ENCODE data around the gene MFAP4.

MFAP4 gene

DNA sequence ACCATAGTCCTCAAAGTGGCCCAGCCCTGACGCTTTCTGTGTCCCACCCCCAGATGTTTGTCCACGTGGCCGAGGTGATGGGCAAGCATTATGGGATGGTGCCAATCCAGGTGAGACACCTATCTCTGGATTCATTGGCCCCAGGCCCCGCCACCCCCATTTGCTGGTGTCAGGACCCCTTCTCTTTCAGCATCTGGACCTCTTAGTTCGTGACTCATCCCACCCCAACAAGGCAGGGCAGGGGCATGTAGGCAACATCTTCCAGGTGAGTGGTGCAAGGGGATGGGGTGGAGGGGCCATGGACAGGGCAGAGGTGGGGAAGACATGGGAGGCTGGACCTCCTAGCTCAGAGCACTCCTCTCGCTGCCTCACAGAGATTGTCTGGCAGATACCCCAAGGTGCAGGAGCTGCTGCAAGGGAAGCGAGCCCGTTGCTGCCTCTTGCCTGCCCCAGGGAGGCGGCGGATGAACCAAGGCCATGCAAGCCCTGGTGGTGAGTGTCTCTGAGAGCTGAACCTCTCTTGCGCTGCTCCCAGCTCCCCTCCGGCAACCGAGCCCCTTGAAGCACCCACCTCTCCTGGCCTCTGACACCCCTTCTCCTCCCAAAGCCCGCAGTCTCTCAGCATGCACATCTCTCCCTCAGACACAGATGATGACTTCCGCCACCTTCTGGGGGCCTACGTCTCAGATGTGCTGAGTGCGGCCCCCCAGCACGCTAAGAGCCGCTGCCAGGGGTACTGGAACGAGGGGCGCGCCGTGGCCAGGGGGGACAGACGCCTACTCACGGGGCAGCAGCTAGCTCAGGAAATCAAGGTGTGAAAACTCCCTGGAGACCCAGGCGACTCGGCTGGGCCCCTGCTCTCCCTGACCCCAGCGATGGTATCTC lies 27.6 kb upstream of the MFAP4 start:
- DNase-seq (ENCODE audit: low read depth) = no peak
- TF ChIP-seq CTCF (IDR thresholded peaks at IDR 0.05; ENCODE audit: low read depth, low read length, missing control alignments) = no peak
- no peak overlapping the region for H3K4me3 ChIP-seq (ENCODE audit: low read depth, low read length)

GRCh38 chr17:19413761-19414160 lies 26.8 kb upstream of the MFAP4 start:
- no peak for DNase-seq (ENCODE audit: low read depth)
- no peak for TF ChIP-seq CTCF (IDR thresholded peaks at IDR 0.05; ENCODE audit: low read depth, low read length, missing control alignments)
- no peak overlapping the region for H3K4me3 ChIP-seq (ENCODE audit: low read depth, low read length)

GRCh38 chr17:19412984-19413383 lies 26.0 kb upstream of the MFAP4 start:
- H3K4me3 ChIP-seq (ENCODE audit: low read depth, low read length) = no peak overlapping the region
- no peak for DNase-seq (ENCODE audit: low read depth)
- TF ChIP-seq CTCF (IDR thresholded peaks at IDR 0.05; ENCODE audit: low read depth, low read length, missing control alignments) = no peak

DNA sequence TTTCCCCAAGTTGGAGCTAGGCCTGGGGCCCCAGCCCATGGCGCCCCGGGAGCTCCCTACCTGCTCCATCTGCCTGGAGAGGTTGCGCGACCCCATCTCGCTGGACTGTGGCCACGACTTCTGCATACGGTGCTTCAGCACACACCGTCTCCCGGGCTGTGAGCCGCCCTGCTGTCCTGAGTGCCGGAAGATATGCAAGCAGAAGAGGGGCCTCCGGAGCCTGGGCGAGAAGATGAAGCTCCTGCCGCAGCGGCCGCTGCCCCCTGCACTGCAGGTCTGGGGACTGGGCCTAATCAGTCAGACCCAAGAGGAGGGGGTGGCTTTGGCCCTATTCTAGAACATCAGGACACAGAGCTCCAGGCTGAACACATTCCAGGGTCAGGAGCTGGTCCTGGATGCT lies 25.5 kb upstream of the MFAP4 start:
- no peak overlapping the region for H3K4me3 ChIP-seq (ENCODE audit: low read depth, low read length)
- no peak for DNase-seq (ENCODE audit: low read depth)
- TF ChIP-seq CTCF (IDR thresholded peaks at IDR 0.05; ENCODE audit: low read depth, low read length, missing control alignments) = no peak

DNA sequence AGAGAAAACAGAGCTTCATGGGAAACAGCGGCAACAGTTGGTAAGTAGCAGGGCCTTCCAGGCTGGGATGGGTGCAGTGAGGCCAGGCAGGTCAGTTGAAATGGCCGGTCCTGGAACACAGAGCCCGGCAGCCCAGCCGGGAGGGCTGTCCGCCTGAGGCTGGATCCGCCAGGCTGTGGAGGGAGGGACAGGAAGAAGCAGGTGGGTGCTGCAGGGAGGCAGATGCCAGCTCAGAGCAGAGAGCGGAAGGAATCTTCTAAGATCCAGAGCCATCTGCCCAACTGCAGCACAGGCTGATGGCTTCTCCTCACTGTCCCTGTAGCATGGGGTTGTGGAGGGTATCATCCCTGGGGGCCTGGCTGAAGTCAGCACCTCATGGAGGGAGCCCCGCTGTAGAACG lies 24.6 kb upstream of the MFAP4 start:
- DNase-seq (ENCODE audit: low read depth) = no peak
- H3K4me3 ChIP-seq (ENCODE audit: low read depth, low read length) = no peak overlapping the region
- no peak for TF ChIP-seq CTCF (IDR thresholded peaks at IDR 0.05; ENCODE audit: low read depth, low read length, missing control alignments)

GRCh38 chr17:19410875-19411620 lies 24.1 kb upstream of the MFAP4 start, which contains the start of gene RNF112:
TSS of gene RNF112 (plus strand) at chr17:19411232. CDS start at chr17:19411409, 177 bp downstream.
- H3K4me3 ChIP-seq (ENCODE audit: low read depth, low read length) = no peak within 1 kb of the TSS
- TF ChIP-seq CTCF (IDR thresholded peaks at IDR 0.05; ENCODE audit: low read depth, low read length, missing control alignments) = no peak
- no peak for DNase-seq (ENCODE audit: low read depth)
